Glomerular visceral epithelial cell (primary cell): ENCODE measurements around the gene CCDC80.

Experiments
- DNase-seq: peaks from one replicate; pipeline ENCODE4 v3.0.0-alpha.2; 2016; ENCODE audit errors: extremely low spot score

CCDC80 gene

GRCh38 chr3:112654979-112655378, 14.0 kb upstream of the CCDC80 start:
- no peak for DNase-seq

- no peak for DNase-seq
These were observed 13.5 kb upstream of the CCDC80 start for GRCh38 chr3:112654492-112654891.

- DNase-seq, result peak; percentile 82
These were observed 12.9 kb upstream of the CCDC80 start for GRCh38 chr3:112653881-112654300.

DNA sequence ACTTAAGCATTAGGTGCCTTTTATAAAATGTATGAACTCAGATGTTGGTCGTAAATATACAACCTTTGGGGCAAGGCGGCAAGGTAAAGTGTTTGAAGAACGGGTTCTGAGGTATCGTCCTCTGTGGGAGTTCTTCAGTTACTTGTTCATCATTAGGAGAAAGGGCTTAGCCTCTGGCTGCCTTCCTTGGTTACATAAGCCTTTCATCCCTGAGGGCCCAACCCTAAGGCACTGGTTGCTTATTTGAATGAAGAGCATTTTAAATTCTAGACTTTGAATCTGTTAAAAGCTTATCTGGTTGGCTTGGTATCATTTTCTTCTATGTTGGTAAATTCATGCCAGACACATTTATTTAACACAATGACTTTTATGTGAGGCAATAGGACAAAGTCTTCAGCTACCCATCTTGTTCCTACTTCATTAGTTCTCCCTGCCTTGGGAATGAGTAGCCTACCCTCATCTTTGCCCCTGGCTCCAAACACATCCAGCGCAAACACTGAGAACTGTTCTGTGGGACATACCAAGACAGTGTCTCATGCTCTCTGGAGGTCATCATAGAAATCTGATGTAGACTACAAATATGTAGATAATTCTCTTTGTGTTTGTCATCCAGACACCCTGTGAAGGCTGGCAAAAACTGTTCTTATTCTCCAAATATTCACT, 12.4 kb upstream of the CCDC80 start:
- peak; percentile 91 for DNase-seq

- DNase-seq, result peak; percentile 82
These were observed 10.6 kb upstream of the CCDC80 start for GRCh38 chr3:112651516-112651915.

- no peak for DNase-seq
These were observed 10.1 kb upstream of the CCDC80 start for GRCh38 chr3:112651071-112651470.

DNA sequence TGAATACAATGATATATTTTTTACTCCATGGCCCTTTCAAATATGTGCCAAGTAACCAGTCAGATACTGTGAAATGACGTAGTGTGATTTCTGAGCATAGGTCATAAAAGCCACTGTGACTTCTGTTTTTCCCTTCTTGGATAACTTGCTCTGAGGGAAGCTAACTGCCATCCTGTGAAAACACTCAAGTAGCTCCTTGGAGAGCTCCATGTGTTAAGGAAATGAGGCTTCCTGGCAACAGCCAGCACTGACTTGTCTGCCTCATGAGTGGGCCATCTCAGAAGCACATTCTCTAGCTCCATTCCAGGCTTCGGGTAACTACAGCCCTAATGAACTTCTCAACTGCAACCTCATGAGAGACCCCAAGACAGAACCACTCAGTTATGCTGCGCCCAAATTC, 9.5 kb upstream of the CCDC80 start:
- DNase-seq, result no peak

GRCh38 chr3:112649478-112649735, 8.5 kb upstream of the CCDC80 start:
- peak; percentile 87 for DNase-seq

- DNase-seq, result peak; percentile 93
These were observed 6.2 kb upstream of the CCDC80 start for GRCh38 chr3:112647122-112647521.

- no peak for DNase-seq
These were observed 5.7 kb upstream of the CCDC80 start for GRCh38 chr3:112646623-112647022.

- no peak for DNase-seq
These were observed 3.5 kb upstream of the CCDC80 start for GRCh38 chr3:112644453-112644852.

DNA sequence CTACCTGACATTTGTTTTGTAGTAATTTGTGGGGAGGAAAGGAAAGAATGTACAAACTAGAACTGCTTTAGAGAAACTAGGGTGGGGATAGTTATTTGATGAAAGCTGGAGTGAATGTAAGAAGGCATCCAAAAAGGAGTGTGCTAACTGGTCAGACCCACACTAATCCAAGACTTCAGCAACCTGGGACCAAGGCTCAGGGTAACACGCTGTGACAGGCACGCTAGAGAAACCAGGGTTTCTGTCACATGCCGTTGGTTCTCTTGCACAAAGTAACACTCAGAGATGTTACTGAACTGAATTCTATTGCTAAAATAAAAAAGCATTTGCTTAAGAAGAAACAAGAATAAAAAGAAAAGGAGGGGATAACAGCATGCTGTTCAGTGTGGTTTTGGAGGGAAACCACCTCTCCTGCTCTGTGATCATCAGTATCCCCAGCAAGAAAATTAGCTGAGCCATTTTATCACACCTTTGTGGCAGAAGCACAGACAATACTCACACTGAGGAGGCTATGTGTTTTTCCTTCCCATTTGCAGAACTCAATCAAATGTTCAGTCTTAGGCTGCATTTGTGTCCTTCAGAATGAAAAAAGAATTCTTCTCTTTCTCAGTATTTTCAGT, 2.8 kb upstream of the CCDC80 start:
- DNase-seq, result no peak

DNA sequence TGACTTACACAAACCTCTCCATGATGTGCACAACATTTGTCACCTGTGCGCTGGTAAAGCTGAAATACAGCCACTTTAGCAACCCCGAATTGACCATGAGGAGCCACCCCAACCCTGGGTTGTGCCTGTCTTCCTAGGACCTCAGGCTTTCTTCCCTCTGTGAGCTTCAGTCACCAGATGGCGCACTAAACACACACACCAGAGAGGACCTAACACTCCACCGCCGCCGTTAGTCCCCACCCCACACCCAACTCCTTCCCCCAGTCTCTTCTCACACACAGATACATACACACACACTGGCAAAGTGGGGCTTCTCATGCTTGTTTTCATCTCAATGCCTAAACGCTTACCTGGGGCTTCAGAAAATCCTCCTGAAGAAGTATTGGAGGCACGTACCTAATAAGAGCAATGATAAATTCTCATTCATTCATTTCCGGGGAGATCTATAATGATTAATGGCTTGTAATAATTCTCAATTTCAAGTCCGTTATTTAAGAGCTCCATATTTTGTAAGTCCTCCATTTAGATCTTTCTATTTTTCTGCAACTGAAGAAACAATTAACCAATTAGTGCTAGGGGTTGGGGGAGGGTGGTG, 2.1 kb upstream of the CCDC80 start:
- DNase-seq, result peak; percentile 90

DNA sequence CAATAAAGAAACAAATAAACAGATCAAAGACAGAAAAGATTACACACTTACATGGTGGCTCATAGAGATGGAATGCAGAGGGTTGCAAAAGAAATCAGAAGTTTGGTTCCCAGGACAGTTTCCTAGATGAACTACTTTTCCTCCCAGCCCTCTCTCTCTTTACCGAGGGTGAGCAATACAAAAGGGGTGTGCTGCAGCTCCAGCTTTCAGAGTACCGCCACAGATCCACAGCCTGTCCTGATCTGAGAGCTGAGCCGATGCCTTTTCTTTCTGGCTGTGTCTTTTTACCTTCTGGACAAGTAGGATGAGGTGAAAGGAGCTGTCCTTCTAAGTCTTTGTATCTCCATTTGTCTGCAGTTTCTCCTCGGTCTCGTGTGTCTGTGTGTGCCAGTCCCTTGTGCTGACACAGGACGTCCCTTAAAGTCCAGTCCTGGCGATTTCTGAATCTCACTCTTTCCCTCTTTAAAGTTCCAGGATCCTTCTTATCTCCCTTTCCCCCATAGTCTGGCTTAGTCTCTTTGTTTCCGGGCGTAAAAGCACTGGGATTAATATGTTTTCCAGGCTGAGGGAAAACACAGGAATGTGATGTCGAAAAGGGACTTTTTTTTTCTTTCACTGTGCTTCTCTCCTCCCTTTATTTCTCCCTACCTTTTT, 540 bp downstream of the CCDC80 start:
- DNase-seq, result peak; percentile 59

DNA sequence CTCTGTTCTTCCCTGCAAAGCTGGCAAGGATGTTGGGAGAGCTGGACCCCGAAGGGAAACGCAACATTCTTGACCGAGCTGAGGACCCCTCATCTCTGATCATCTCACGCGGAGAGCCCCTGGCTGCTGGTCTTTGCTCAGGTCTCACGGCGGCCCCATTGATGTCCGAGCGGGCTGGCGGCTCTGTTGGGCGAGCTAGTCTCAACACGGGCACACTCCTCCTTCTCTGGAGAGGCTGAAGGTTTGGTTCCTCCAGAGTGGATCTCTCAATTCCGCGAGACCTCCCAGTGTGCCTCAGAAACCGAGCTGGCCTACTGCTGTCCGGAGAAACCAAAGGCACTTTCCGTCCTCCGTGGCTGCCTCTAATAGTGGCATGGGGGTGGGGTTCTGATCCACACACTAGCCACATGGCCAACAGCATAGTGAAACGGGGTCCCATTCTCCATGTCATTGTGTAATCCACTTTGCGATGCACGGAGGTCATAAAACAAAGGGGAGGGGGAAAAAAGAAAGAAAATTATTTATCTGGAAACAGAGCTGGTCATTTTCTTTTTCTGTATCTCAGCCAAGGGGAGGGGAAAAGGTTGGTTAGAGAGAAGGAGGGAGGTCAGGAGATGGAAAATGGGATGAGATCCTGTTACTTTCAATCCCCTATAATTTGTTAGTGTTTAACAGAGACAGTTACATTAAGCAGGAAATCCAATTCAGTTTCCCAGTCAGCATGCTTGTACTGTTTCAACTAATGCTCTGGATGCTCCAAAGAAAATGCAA, 1.3 kb downstream of the CCDC80 start:
- no peak for DNase-seq

- DNase-seq, result no peak
These were observed 2.5 kb downstream of the CCDC80 start for GRCh38 chr3:112638327-112639020.

- DNase-seq, result no peak
These were observed 3.2 kb downstream of the CCDC80 start for GRCh38 chr3:112637700-112638099.

DNA sequence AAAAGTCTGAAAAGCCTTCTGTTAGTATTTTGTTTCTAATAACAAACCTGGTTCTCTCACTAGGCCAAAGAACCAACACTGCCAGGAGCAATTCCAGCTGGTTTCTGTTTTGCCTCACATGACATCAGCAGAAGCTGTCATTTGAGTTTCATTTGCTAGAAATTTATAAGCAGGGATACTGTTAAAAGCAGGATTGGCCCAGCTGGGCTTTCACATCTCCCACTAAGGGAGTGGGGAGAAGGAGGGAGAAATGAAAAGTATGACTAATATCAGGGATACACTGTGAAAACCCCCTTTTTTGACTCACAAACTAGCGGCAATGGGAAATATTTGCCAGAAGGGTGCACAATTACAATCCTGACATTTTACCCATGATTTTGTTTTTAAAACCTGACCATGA, 5.3 kb downstream of the CCDC80 start:
- DNase-seq, result peak; percentile 73

DNA sequence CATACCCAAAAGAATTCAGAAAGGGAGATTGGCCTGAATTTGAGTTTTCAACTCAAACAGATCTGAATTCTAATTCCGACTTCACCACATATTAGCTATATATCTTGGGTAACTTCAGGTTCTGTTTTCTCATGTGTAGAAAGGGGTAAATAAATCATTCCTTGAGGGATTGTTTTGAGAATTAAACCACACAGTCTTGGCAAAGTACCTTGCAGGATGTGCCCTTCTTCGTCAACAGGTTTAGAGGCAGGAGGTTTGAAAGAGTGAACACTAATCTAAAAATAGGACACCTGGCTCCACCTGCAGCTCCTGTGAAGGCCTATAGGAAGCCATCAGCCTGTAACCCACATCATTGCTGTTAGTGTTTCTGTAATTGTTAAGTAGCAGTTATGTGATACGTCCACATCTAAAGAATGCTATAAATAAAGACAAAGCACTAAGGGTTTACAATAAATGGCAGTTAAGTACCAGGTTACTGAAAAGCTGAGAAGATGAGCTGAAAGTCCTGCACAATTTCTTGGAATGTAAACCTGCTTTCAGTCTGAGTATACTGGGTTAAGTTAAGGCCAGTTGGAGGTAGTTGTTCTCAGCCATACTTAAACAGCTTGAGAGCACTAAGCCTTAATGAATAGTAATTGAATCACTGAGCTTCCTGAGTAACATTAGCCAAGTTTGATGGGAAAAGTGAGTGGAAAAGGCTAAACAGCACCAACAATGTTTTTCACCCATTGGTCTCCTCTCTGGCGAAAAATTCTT, 6.0 kb downstream of the CCDC80 start:
- DNase-seq, result no peak

DNA sequence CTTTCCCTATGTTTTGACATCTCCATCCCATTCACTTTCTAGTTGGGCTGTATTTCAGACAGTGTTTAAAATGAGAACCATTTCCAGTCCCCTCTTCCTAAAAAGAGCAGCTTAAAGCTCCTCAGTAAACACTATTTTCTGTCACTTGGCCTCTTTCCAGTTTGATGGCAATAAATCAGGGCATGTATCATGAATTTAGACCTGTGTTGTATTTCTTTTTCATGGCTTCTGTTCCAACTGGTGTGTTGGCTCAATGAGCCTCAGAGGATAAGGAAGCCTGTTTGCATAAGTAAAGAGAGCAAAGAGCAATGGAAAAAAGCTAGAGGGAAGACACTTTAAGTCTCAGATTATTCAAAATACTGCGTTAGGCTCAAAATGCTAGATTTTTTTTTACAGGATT, 7.2 kb downstream of the CCDC80 start:
- no peak for DNase-seq

- DNase-seq, result no peak
These were observed 7.8 kb downstream of the CCDC80 start for GRCh38 chr3:112633191-112633590.
